Astrocyte of the hippocampus (primary cell): ENCODE data around the gene ALS2CL.

Source experiments
- DNase-seq: peaks from one replicate; pipeline ENCODE4 v3.0.0; 2011; ENCODE audit warnings: low read depth, low spot score

Gene ALS2CL

DNA sequence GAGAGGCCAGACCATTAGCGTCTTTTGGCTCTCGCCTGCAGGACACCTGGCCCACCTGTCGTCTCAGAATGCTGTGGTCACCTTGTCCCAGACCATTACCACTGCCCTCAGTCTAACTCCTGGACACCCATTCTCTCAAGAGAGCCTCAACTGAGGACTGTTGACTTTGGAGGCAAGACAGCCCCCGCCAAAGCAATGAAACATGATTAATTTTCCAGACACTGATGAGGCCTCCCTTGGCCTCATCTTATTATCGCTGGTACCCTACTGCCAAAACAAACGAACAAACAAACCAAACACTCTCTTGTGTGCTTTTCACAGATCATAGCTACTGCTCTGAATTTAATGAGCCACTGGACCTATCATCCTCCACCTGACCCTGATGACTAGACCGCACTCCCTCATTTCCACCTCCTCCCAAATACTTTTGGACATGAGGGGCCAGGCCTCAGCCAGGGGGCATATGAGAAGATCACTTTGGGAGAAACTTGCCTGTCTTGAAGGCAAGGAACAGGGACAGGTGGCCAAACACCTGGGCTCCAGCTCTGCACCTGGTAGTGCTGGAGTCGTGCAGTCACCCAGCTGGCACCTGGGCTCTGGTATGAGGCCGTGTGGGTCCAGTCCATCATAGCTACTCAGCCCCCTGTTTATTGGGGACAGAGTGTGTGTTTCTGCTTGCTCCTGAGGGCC lies 27.6 kb downstream of the ALS2CL start:
- peak; percentile 19 for DNase-seq

DNA sequence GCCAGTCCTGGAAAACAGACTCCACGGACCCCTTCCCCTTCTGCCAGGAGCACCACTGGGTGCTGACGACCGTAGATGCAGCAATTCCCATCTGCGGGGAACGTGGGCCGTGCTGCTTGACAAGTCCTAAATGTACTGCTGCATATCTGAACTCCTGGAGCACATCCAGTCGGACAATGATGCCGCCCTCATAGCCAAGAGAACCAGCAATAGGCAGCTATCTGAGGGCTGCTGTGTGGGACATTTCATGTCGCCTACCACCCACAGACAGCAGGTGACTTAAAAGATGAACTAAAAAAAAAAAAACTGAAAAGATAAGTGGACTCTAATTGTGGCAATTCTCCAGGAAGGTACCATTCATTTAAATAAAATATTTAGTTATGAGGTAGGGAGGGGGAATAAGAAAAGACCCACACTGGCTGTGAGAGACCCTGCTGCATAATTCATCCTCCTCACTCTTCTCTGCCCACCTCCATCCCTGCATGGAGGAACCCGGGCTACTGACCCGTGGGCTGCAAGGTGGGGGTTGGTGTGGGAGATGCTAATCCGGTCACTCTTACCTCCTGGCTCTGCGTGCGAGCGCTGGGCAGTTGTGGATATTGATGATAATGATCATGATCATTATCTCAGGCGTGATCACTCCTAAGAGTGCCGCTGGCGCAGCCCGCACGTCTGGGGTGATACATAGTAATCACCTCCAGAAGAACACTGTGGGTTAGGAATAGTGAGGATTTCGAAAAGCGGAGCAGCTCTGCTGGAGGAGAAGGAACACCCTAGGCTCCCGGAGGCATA lies 28.3 kb downstream of the ALS2CL start:
- DNase-seq: no peak

DNA sequence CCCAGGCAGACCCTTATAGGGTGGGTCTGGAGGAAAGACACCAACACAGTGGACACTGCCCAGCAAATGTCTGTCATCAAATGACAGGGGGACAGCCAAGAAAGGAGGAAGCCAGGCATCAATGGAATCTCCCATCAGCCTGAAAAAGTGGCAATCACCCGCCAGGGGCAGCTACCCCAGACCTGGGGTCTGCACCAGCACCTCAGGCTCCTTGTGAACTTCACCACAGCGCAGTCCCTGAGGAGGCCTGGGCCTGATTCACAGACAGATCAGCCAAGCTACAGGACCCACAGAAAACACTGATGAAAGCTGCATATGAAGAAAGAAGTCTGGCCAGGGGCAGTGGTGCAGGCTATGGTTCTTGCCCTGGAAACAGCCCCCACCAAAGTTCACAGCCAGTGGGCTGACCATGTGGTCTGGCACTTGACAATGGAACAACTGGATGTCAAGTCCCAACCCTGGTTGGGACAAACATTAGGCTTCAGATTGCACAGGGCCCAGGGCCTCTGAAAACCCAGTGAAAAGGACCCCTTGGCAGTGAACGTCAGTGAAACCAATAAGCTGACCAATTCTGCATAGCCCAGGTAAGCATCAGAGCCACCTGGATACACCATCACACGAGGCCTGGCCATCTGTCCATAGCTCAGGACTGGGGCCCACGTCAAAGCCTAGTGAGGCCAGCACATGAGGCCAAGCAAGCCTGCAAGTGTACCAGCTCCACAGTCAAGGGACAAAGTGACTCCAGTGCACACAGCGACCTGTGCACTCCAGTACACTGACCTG lies 29.1 kb downstream of the ALS2CL start:
- no peak for DNase-seq

- DNase-seq: peak; percentile 22
Observed at GRCh38 chr3:46663591-46664135, 29.8 kb downstream of the ALS2CL start.

DNA sequence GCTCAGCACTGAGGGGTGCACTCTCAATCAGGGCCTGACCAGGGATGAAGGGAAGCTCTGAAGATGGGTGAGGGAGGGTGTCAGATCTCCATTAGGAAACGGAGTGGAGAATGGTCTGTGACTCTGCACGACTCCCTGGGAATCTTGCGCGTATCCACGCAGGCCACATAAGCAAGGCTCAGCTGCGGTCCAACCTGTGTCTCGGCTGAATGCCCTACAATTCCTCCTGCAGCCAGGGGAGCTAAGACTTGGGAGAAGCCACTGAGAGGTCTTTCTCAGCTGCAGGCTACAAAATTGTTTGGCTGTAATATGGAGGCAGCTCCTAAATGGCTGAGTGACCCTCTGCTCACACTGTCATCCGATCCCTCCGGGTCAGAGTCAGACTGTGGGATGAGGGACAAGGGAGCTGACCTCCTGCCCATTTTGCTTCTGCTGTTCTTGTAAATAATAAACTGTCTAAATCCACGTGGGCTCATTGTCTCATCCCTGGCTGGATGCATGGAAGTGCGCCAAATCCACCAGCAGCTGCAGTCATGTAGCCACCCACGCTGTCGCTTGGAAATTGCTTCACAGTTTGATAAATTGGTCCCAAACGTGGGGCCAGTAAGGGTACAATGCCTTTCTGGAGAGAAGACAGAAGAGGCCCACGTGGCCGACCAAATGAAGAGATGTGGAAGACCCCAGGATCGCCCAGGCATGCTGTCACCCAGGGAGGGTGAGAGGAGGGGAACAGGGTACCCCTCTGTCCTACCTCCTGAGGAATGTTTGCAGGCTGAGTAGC lies 30.5 kb downstream of the ALS2CL start:
- DNase-seq: peak; percentile 25

GRCh38 chr3:46661776-46662766 lies 31.4 kb downstream of the ALS2CL start:
- no peak for DNase-seq

GRCh38 chr3:46660543-46661523 lies 32.6 kb downstream of the ALS2CL start:
- no peak for DNase-seq

- no peak for DNase-seq
Observed at GRCh38 chr3:46660003-46660402, 33.5 kb downstream of the ALS2CL start.

- DNase-seq: no peak
Observed at GRCh38 chr3:46659285-46659684, 34.2 kb downstream of the ALS2CL start.

GRCh38 chr3:46656778-46657556 lies 36.5 kb downstream of the ALS2CL start:
- no peak for DNase-seq

- no peak for DNase-seq
Observed at GRCh38 chr3:46655271-46655670, 38.2 kb downstream of the ALS2CL start.

DNA sequence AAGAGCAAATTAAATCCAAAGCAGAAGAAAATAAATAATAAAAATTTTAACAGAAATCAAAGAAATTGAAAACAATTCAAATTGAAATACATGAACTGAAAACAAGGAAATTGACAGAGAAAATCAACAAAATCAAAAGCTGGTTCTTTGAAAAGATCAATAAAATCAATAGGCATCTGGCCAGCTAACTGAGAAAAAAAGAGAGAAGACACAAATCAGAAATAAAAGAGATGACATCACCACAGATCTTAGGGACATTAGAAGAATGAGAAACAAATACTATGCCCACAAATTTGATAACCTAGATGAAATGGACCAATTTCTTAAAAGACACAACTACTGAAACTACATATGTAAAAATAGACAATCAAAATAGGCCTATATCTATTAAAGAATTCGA lies 42.4 kb downstream of the ALS2CL start:
- DNase-seq: no peak

DNA sequence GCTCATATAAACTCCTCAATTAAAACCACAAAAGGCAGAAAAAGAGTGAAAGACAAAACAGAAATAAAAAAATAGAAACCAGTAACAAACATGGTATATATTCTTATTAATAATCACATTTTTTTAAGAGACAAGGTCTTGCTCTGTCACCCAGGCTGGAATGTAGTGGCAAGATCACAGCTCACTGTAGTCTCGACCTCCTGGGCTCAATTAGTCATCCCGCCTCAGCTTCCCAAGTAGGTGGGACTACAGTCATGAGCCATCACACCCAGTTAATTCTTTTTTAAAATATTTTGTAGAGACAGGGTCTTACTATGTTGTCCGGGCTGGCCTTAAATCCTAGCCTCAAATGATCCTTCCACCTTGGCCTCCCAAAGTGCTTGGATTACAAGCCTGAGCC lies 44.0 kb downstream of the ALS2CL start:
- no peak for DNase-seq

- no peak for DNase-seq
Observed at GRCh38 chr3:46648096-46648495, 45.4 kb downstream of the ALS2CL start.

DNA sequence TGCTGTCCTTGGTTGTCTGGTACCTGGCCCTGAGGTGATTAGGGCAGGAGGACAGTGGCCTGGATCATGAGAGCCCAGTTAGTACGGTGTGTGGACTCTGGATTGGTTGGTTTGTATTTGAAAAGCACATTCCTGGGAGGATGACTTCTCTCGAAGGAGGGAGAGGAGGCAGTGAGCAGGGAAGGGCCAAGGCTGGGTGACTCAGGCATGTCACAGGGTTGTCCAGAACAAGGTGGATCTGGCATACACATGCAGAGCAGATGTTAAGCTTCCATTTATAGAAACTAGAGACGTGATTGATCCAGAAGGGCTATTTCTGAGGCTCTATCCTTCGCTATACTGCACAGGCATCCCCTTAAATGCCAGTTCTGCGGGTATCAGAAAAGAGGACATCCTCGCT lies 46.8 kb downstream of the ALS2CL start:
- no peak for DNase-seq

- DNase-seq: no peak
Observed at GRCh38 chr3:46643701-46644100, 49.8 kb downstream of the ALS2CL start.

DNA sequence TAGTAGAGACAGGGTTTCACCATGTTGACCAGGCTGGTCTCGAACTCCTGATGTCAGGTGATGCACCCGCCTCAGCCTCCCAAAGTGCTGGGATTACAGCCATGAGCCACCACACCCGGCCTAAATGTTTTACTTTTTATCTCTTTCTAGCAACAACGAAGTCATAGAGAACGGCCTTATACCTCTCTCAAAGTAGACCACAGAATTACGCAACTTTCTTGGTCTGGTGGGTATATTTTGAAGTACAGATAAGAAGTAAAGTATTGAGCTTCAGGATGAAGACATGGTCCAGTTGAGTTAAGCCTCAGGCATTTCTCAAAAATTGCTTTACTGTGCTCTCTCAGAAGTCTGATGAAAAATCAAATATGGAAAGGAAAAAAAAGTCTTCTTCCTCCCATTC lies 50.5 kb downstream of the ALS2CL start:
- DNase-seq: no peak

DNA sequence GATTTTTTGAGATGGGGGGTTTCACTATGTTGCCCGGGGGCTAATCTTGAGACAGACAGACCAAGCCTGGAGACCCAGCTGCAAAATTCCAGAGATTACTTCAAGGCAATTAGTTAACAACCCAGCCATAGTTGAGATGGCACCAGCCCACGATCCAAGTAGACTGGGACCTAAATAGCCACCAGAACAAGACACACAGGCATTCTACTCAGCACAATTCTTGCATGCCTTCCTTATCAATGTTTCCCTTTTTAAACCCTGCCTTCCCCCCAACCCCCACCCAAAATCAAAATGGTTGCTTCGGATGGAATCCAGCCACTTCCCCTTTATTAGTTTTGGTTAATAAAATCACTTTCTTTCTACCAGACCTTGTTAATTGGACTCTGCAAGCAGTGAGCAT lies 52.6 kb downstream of the ALS2CL start:
- no peak for DNase-seq
